ENCODE results near the gene SERPINA12.

The SERPINA12 gene, protein sequence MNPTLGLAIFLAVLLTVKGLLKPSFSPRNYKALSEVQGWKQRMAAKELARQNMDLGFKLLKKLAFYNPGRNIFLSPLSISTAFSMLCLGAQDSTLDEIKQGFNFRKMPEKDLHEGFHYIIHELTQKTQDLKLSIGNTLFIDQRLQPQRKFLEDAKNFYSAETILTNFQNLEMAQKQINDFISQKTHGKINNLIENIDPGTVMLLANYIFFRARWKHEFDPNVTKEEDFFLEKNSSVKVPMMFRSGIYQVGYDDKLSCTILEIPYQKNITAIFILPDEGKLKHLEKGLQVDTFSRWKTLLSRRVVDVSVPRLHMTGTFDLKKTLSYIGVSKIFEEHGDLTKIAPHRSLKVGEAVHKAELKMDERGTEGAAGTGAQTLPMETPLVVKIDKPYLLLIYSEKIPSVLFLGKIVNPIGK

DNA sequence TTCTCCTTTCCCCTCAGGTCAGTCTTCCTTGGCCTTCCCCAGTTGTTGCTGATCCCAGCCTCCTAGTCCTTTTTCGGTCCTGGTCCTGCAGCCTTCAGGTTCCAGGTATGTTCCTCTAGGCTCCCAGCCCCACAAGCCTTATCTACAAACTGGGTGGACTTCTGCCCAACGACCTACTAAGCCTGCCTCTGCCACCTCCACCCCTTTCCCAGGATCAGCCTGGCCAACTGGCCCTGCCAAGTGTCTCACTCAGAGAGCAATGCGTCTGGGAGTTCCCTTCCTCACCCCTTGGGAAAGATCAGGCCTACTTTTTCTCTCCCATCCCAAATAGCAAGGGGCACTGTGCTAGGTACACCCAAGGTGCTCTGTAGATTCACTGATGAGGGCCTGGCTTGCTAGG lies at the start of gene SERPINA12:
SERPINA12 (minus strand) TSS at position 114 of the 400 bp plus-strand sequence. CDS start 11,072 bp downstream, outside the sequence.
- DNase-seq (ENCODE audit: low read depth, low spot score), result no peak

DNA sequence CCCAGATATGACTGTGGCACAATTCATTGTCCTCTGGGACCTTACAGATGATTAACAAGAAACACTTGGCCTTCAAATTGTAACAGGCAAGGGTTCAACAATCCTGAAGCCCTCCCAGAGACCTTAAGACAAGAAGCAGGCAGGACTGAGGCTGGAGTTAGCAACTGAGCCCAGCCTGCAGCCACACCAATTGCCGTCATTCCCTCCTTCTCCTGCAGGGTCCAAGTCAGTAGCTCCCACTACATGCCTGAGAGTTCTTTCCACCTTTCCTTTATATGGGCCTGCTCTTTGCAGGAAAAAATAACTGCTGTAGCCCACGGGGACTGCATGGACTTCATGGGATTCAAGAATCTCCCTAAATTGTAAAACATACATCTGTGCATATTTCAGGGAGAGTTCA lies 49.6 kb upstream of the SERPINA12 start:
- DNase-seq (ENCODE audit: low read depth, low spot score), result no peak

DNA sequence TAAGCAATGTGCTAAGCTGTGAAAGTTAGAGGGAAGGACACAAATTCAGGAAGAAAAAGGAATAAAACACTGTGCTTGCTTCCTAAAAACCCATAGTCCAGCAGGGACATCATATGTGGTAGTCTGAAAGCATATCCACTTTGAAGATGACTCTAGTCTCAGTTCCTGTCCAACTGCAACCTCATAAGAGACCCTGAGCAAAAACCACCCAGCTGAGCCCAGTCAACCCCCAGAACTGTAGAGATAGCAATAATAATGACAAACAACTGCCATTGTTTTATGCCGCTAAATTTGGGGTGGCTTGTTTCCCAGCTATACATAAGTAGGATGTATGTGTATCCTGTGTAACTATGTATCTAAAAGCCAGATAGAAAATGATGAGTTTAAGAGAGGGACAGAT lies 48.1 kb upstream of the SERPINA12 start:
- DNase-seq (ENCODE audit: low read depth, low spot score), result no peak

DNA sequence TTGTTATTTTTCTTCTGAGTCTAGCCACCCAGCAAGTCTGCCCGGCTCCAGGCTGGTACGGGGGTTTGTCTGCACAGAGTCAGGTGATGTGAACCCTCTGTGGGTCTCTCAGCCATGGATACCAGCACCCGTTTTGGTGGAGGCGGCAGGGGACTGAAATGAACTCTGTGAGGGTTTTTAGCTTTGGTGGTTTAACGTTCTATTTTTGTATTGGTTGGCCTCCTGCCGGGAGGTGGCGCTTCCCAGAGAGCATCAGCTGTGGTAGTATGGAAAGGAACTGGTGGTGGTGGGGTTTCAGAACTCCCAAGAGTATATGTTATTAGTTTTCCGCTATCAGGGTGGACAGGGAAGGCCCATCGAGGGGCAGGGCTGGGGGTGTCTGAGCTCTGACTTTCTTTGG lies 46.7 kb upstream of the SERPINA12 start:
- no peak for DNase-seq (ENCODE audit: low read depth, low spot score)

DNA sequence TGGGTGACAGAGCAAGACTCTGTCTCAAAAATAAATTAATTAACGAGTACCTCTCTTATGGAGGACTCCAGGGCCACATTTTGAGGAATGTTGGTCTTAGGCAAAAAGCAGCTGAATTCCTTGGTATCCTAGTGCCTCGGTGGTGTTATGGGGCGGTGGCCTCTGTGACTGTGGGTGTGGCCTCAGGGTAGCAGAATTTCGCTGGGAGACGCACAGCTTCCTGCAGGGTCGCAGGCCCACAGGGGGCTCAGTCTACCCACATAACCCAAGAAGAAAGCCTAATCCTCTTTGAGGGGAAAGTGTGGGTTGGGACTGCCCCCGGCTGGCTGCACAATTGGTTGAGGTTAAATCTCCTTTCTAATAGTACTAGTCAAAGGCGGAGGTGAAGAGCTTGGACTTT lies 40.8 kb upstream of the SERPINA12 start:
- DNase-seq (ENCODE audit: low read depth, low spot score), result no peak

DNA sequence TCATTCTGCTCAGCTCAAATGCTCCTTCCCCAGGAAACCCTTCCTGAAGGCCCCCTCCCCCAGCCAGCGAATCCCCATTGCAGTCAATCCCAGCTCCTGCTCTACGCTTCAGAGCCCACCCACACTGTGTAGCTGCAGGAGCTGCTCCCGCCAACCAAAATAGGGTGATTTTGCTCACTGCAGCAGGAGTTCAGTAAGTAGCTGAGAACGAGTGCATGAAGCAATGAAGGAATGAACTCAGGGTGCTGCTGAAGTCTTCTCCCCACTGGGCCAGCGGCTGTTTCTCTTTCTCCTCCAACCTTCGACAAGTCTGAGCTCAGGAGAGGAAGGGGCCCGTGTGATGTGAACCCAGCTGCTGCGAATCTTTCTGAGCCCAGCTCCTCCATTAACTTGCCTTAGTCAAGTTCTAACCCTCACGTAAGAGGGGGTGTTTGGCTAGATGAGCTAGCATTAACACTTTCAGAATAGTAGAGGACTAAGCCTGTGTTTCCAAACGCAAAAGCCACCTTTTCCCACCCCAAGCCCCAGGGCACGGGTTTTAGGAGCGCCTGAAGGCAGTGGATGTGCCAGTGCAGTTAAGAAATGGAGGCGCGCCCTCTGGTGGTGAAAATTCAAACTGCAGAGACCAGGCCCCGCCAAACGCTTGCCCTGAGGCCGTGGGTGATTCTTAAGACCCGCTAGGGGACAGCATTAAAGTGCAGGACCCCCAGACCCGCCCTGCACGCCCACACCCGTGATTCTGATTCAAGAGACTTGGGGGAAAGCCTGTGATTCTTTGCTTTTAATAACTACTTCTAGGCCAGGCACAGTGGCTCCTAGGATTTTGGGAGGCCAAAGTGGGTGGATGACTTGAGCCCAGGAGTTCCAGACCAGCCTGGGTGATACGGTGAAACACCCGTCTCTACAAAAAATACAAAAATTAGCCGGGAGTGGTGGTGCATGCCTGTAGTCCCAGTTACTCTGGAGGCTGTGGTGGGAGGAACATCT lies 40.0 kb upstream of the SERPINA12 start:
- peak; percentile 30 for DNase-seq (ENCODE audit: low read depth, low spot score)

DNA sequence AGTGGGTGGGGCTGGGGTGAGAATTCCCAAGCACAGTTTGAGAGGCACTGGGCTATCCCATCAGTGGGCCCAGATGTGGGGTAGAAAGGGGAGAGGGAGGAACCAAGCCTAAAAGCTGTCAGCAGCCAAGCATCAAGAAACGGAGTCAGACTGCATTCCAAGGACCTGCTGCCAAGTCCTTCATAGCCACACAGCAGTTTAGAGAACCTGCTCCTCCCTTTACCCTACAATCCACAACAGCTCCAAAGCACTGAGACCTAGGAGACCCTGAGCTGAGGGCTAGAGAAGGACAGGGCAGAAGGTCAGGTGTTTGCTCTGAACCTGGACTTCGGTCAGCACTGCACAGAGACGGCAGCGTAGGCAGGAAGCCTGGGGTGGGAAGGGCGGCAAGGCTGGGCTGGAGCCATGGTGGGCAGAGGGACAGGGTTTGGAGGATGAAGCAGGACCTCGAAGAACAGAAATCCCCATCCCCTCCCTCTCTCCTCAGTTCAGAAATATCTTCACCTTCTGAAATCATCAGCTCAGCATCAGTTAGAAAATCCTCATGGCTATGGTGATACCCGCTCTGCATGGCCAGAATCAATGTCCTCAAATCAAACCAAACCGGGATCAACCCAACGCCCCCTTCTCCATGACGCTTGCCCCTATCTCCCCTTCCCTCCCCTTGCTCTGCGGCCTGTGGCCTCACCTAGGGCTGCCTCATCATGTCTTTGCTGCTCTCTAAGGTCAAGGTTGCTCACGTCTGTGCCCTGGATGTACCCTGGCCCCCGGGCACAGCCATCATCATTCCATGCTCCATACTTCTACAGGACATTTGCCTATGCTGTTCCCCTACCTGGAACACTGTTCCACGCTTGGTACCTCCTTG lies 39.1 kb upstream of the SERPINA12 start:
- DNase-seq (ENCODE audit: low read depth, low spot score), result no peak

DNA sequence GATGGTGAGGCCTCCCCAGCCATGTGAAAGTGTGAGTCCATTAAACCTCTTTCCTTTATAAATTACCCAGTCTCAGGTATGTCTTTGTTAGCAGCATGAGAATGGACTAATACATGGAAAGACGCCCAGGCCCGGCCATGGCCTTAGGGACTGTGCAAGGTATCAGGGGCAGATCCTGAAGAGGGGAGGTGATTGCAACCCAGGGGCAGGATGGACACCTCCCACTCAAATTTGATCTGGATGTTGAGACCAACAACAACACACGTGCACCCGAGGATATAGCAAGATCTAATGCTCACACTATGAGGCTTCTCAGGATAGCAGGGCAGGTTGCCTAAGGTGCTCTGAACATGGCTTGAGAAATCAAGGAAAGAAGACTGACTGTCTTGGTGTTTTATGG lies 38.5 kb upstream of the SERPINA12 start:
- DNase-seq (ENCODE audit: low read depth, low spot score), result no peak

DNA sequence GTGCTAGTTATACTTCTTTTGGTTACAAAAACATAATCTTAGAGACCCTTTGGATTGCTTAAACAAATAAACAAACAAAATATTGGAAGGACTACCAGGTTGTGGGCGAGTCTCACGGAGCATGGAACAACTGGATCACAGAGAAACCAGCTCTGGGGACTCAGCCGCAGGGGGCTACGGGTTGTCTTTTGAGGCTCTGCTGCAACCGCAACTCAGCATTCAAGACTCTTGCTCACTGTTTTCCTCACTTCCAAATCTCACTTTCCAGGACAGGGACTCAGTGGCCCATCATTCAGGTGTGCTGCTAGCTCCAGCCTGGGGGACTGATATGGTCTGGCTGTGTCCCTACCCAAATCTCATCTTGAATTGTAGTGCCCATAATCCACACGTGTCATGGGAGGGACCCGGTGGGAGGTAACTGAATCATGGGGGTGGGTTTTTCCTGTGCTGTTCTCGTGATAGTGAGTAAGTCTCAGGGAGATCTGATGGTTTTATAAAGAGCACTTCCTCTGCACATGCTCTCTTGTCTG lies 37.9 kb upstream of the SERPINA12 start:
- DNase-seq (ENCODE audit: low read depth, low spot score), result no peak

DNA sequence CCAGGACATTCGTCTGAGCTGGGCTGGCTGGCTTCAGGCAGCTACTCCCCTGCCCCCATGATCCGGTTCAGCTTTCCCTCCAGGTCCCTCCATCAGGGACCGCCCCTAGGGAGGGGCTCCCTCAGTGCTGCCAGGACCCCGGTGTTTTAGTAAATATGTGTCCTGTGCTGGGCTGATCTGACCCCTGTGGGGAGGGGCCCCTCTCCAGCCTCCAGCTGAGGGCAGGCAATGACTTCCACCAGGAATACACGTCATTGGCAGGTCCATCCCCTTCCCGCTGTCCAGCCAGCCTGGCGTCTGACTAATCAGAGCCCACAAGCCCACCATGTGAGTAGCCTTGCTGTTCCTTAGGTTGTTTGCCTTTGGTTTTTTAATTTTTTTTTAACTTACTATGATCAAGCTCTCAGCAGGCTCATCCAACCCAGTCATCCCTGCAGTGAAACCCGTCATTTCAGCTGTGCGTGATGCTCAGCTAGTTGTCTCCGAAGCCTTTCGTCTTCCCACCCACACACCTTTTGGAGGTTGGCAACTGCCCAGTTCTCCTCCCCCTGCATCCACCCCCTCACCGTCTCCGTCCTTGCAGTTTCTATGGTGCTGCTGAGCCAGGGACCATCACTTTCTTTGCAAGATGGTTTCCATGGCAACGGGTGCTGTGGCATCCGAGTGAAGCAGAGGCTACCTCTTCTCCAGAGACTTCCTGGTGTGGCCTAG lies 36.0 kb upstream of the SERPINA12 start:
- no peak for DNase-seq (ENCODE audit: low read depth, low spot score)

DNA sequence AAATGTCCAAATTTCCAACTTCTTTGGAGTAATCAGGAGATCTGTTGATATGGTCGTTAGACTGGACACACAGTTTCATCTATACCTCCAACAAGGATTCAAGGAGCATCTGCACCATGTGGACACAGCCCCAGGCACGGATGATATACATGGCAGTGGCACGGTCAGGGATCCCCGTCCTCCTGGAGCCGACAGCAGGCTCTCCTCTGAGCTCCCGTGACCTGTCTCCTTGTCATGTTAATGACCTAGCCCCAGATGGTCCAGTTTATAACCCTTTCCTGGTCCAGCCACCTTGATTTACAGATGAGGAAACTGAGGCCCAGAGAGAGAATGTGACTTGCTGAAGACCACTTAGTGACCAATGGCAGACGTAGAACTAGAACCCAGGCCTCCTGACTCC lies 35.5 kb upstream of the SERPINA12 start:
- DNase-seq (ENCODE audit: low read depth, low spot score), result no peak

DNA sequence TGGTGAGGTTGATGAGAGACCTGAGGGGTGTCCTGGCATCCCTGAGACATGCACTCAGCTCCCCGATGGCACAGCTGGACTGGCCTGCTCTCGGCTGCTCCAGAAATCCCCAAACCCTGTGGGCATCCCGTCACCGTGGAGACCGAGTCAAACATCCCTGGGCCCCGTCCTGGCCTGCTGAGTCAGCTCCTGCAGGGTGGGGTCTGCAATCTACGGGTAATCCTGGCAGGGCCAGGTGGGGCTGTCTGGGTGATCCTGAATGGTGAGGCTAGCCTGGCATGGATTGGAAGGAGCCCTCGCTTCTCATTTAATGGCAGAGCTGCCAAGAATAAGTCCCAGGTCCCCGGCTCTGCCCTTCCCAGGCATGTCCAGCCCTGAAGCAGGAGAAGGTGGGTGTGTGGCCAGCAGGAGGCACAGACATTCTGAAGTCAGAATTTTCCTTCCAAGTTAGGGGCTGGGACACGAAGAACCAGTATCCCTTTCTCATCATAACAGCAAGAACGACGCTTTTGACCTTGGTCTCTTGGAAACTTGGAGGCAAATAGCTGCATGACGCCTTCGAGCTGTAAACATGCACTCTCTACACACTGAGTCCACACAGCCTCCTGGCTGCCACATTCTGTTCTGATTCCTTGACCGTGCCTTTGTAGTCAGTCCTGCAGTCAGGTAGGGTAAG lies 34.3 kb upstream of the SERPINA12 start:
- DNase-seq (ENCODE audit: low read depth, low spot score), result no peak

DNA sequence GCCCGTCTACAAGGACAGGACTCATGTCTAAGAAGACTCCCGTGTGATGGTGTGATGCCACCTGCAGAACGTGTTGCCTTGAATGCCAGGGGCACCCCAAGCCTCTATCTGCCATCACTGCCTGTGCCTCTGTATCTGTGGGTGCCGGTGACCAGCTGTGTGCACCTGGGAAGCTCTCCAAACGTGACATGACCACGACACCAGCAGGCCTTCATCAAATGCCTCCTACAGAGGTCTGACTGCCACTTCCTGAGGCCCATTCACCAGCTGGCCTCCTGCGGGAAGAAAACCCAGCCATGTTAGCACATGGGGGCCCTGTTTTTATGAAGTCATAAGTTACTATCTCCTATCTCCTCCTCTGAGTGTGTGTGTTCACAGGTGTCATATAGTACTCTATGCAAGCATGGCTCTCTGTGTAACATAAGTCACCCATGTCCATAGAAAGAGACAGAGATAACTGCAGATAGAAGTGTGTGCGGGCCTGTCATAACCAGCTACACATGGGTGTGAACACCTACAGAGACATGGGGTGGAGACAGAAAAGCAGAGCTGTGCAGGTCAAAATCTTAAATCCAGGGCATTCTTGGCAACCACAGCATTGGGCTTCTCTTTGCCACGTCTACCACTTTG lies 33.7 kb upstream of the SERPINA12 start:
- DNase-seq (ENCODE audit: low read depth, low spot score), result no peak

DNA sequence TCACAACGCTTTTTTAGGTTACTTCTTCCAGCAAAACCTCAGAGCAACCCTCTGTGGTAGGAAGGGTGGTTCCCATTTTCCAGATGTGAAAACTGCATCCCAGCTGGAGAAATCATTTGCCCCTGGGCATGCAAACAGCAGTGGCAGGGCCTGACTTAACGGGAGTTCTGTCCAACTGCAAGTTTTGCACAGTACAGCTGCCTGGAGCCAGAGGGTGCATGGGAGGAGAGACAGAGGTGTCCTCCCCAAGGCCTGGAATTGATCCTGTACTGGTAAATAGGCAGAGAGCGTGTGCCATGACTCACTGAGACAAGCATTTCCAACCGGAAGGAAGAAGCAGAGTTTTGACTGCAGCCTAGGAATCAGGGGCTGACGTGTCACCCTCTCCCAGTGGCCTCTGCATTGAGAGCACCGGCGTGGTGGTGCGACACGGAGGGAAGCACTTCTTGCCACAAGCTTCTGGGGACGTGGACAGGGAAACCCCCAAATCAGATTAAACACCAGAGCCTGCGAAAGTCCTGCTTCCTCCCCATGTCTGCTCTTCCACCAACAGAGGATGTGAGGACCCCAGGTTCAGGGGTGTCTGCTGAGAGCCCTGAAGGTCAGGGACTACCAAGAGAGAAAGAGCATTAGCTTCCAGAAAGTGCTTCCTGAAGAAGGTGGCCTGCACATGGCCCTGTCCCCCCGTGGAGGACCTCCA lies 33.0 kb upstream of the SERPINA12 start:
- DNase-seq (ENCODE audit: low read depth, low spot score), result no peak

DNA sequence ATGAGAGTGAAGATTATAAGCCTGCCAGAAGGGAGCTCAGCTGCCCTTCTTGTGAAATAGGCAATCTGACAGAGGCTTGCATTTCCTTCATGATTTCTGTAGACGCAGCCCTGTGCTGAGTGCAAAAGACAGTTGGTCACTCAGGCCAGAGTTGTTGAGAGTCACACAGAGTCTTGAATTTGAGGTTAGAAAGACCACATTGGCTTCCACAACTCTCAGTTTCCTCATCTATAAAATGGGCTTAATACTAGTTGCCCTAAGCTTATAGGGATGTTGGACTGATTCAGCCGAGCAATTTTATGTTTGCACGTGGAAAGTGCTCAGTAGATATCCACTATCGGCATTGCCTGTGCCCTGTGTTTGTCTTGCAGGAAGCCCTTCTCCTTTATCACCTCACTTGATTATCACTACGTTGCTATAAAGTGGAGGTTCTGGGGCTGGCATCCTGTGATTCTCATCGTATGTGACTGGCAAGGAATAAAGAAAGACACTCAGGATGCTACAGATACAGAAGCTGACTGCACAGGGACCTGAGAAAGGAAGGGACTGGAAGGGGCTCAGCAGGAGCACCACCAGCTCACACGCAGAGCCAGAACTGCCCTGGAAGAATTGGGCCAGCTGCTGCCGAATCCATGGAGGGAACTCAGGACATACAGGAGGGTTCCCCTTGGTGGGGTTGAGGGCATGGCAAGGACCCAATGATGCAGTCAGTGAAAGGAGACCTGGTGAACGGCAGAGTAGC lies 32.1 kb upstream of the SERPINA12 start:
- DNase-seq (ENCODE audit: low read depth, low spot score), result no peak

DNA sequence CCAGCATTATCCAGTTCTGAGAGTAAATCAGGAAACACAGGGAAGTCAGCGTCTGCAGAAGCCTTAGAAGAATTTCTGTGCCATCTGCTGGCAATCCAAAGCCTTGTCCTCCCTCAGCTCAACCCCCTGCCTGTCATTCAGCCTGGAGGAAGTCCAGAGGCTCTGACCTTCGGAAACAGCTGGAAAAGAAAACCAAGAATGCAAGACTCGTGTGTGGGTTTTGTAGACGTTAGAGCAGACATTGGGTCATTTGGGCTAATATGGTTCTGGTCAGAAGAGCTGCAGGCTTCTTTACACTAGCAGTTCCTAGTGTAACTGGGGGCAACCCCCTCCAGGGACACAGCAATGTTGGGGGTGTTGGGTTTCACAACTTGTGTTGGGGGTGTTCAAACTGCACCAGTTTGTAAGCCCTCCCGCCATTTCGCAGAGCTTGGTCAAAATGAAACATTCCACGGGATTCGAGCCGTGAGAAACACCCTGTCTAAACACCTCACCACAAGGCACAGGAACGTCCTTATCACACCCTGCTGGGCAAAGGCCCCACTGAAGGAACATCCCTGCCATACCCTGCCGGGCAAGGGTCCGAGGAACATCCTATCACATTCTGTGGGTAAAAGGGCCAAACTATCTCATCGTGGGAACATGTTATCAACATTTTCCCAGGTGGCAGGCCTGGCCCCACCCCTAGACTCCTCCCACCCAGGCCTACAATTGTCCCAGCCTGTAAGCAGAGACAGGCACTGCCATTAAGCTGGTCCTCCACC lies 30.9 kb upstream of the SERPINA12 start:
- no peak for DNase-seq (ENCODE audit: low read depth, low spot score)

DNA sequence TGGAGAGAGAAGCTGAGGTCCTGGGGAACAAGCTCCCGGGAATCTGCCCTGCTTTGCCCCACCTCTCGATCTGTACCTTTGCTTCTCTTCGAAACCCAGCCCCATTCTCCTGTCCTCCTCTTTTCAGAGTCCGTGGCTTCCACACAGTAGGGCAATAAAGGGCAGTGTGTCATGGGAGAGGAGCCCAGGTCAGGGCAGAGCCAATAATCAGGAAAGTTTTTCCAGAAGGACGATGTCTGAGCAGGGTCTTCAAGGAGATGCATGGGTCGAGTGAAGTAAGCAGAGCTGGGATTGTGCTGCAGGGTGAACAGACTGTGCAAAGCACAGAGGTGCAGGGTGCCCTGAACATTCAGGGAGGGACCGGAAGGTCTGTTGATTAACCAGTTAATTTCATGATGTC lies 29.9 kb upstream of the SERPINA12 start:
- no peak for DNase-seq (ENCODE audit: low read depth, low spot score)

All from activated CD4-positive, CD25-positive, alpha-beta regulatory T cell treated with anti-CD3 and anti-CD28 coated beads, Interleukin-2, amount 50 U/mL, for 16 hours (primary cell).